Measurements from ENCODE around the gene NRSN1.

DNA sequence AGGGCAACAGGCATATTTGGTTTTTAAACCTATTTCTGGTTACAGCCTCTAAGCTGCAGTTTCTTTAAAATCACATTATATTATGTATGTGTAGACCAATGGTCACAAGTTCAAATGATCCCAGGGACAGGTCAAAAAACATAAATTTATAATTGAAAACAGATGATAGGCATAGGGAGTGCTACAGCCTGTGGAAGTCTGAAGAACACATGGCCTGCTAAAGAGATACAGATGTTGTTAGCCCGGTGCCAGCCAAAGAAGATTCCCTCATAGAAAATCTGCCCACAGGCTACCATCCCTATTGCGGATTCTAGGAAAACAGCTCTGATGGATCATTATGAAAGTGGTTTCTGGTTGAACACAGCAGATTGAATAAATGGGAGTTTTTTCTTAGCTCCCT lies 65.3 kb downstream of the NRSN1 start:
- TF ChIP-seq, protein P1, sequence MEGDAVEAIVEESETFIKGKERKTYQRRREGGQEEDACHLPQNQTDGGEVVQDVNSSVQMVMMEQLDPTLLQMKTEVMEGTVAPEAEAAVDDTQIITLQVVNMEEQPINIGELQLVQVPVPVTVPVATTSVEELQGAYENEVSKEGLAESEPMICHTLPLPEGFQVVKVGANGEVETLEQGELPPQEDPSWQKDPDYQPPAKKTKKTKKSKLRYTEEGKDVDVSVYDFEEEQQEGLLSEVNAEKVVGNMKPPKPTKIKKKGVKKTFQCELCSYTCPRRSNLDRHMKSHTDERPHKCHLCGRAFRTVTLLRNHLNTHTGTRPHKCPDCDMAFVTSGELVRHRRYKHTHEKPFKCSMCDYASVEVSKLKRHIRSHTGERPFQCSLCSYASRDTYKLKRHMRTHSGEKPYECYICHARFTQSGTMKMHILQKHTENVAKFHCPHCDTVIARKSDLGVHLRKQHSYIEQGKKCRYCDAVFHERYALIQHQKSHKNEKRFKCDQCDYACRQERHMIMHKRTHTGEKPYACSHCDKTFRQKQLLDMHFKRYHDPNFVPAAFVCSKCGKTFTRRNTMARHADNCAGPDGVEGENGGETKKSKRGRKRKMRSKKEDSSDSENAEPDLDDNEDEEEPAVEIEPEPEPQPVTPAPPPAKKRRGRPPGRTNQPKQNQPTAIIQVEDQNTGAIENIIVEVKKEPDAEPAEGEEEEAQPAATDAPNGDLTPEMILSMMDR (IDR thresholded peaks at IDR 0.05), result no peak
- TF ChIP-seq POLR2A (IDR thresholded peaks at IDR 0.05), result no peak

All from Peyer's patch (tissue), 4 donors.